ENCODE results near the gene MAT2A.

The MAT2A gene

DNA sequence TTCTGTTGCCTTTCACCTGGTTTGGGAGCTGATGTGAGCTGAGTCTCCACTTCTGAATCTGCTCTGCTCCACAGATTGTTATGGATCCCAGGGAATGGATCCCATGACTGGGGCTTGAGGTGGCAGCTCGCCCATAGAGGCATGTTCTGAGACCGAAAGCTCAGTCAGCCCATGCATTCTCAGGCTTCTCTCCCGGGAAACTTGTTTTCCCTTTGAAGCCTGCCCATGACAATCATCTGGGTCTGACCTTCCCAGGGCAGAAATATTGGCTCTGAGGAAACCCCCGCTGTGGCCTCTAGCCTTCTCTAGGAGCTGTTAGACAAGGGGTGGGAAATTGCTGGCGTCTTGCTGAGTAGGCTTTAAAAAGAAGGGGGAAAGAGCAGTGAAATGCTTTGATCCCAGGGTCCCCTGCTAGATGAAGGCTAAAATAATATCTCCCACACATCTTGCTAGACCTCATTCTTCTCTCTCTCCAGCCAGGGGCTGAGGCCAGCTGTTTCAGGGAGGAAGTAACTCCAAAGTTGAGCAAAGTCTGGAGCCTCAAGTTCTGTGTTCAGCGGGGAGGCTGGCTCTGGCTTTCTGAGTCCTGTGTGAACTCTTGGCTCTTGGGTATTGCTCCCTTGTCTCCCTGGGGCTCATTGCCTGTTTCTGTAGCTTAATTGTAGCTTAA lies 40.4 kb downstream of the MAT2A start (continued):
- TF ChIP-seq, protein P1, sequence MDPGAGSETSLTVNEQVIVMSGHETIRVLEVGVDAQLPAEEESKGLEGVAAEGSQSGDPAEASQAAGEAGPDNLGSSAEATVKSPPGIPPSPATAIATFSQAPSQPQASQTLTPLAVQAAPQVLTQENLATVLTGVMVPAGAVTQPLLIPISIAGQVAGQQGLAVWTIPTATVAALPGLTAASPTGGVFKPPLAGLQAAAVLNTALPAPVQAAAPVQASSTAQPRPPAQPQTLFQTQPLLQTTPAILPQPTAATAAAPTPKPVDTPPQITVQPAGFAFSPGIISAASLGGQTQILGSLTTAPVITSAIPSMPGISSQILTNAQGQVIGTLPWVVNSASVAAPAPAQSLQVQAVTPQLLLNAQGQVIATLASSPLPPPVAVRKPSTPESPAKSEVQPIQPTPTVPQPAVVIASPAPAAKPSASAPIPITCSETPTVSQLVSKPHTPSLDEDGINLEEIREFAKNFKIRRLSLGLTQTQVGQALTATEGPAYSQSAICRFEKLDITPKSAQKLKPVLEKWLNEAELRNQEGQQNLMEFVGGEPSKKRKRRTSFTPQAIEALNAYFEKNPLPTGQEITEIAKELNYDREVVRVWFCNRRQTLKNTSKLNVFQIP (CRISPR knock-in tag; IDR thresholded peaks at IDR 0.05; ENCODE audit: borderline replicate concordance, low read depth): no peak

DNA sequence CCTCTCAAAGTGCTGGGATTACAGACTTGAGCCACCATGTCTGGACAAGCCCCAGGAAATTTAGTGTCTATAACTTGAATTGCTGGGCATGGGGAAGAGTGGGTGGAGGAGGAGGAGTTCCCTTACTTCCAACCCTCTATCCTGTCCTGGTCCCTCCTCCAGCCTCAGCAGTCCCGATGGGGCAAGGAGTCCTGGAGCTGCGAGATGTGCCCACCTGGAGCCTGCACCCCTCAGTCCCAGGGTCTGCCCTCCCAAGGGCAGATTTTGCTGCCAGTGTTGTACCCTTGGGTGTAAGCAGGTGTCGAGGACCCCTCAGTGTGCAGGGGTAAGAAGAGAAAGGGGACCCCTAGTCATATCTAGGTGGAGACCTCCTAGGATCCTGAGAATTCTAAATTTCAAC lies 41.2 kb downstream of the MAT2A start:
- TF ChIP-seq CSDC2 (CRISPR knock-in tag; IDR thresholded peaks at IDR 0.05): no peak
- no peak for ATAC-seq

DNA sequence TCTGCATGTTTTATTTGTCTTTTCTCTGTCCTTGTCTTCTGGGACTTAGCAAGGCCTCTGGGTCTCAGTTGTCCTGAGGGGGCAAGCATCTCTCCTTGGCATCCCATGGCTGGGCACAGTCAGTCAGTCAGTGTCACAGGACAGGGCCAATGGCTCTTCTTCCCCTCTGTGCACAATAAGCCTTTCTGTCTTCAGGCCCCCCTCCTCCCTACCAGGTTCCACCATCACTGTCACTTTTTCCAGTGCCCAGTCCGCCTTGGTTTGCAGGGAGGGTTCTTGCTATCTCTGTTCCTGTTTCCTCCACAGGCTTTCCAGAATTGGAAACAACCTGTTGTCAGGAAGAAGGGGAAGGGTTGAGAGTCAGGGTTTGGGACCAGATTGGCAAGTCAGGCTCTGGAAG lies 43.5 kb downstream of the MAT2A start:
- ATAC-seq: no peak

DNA sequence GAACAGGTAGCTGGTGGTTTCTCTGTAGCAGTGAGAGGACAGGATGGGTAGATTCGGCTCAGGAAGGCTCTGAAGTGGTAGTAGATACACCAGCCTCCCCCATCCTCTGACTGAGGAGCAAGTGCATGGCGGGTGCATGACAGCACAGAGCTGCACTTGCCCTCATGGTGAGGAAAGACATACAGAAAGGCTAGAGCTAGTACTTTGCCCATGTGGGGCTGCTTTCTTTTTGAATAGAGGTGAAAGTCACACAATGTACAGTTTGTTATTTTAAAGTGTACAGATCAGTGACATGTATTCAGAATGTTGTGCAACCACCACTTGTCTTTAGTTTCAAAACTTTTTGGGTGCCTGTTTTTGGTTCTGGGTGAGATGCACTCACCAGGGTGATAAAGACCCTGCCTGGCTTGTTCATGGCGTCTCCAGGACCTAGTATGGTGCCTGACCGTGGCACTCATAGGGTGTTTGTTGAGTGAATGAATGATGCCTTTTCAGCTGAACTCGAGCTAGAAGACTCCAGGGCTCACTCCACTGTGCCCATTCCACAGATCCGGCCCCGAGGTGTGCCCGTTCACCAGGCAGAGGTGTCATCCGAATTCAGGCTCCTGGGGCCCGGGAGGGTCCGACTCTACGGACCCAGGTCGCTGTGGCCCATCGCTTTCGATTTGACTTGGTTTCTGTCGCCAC lies 44.8 kb downstream of the MAT2A start:
- ATAC-seq: no peak
- no peak for TF ChIP-seq PPARA (CRISPR knock-in tag; IDR thresholded peaks at IDR 0.05; ENCODE audit: borderline replicate concordance)
- TF ChIP-seq, protein P2, sequence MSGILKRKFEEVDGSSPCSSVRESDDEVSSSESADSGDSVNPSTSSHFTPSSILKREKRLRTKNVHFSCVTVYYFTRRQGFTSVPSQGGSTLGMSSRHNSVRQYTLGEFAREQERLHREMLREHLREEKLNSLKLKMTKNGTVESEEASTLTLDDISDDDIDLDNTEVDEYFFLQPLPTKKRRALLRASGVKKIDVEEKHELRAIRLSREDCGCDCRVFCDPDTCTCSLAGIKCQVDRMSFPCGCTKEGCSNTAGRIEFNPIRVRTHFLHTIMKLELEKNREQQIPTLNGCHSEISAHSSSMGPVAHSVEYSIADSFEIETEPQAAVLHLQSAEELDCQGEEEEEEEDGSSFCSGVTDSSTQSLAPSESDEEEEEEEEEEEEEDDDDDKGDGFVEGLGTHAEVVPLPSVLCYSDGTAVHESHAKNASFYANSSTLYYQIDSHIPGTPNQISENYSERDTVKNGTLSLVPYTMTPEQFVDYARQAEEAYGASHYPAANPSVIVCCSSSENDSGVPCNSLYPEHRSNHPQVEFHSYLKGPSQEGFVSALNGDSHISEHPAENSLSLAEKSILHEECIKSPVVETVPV (CRISPR knock-in tag; IDR thresholded peaks at IDR 0.05): no peak
- no peak for TF ChIP-seq ZC3H10 (CRISPR knock-in tag; IDR thresholded peaks at IDR 0.05)
- no peak for TF ChIP-seq CREB5 (CRISPR knock-in tag; IDR thresholded peaks at IDR 0.05; ENCODE audit: low read depth)
- no peak for TF ChIP-seq RARB (CRISPR knock-in tag; IDR thresholded peaks at IDR 0.05)
- TF ChIP-seq, protein P3, sequence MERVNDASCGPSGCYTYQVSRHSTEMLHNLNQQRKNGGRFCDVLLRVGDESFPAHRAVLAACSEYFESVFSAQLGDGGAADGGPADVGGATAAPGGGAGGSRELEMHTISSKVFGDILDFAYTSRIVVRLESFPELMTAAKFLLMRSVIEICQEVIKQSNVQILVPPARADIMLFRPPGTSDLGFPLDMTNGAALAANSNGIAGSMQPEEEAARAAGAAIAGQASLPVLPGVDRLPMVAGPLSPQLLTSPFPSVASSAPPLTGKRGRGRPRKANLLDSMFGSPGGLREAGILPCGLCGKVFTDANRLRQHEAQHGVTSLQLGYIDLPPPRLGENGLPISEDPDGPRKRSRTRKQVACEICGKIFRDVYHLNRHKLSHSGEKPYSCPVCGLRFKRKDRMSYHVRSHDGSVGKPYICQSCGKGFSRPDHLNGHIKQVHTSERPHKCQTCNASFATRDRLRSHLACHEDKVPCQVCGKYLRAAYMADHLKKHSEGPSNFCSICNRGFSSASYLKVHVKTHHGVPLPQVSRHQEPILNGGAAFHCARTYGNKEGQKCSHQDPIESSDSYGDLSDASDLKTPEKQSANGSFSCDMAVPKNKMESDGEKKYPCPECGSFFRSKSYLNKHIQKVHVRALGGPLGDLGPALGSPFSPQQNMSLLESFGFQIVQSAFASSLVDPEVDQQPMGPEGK (CRISPR knock-in tag; IDR thresholded peaks at IDR 0.05; ENCODE audit: borderline replicate concordance): no peak
- TF ChIP-seq, protein P1 (CRISPR knock-in tag; IDR thresholded peaks at IDR 0.05; ENCODE audit: borderline replicate concordance, low read depth): no peak
- TF ChIP-seq ARNTL (CRISPR knock-in tag; IDR thresholded peaks at IDR 0.05; ENCODE audit: borderline replicate concordance, low read depth): no peak
- no peak for TF ChIP-seq ZFP30 (CRISPR knock-in tag; IDR thresholded peaks at IDR 0.05)
- TF ChIP-seq ZFP3 (CRISPR knock-in tag; IDR thresholded peaks at IDR 0.05): no peak
- no peak for TF ChIP-seq TOX (CRISPR knock-in tag; IDR thresholded peaks at IDR 0.05; ENCODE audit: borderline replicate concordance)
- TF ChIP-seq TSHZ2 (CRISPR knock-in tag; IDR thresholded peaks at IDR 0.05): no peak
- no peak for TF ChIP-seq SNAI2 (CRISPR knock-in tag; IDR thresholded peaks at IDR 0.05)

More for the DNA sequence above, 43.5 kb downstream of the MAT2A start:
- TF ChIP-seq GLIS3 (CRISPR knock-in tag; IDR thresholded peaks at IDR 0.05): no peak
- TF ChIP-seq ISL1 (CRISPR knock-in tag; IDR thresholded peaks at IDR 0.05): no peak
- TF ChIP-seq RARB (CRISPR knock-in tag; IDR thresholded peaks at IDR 0.05): no peak
- TF ChIP-seq ZNF565 (CRISPR knock-in tag; conservative IDR thresholded peaks at IDR 0.05; ENCODE audit: low read depth): no peak
- TF ChIP-seq ARNTL (CRISPR knock-in tag; IDR thresholded peaks at IDR 0.05; ENCODE audit: borderline replicate concordance, low read depth): no peak
- no peak for TF ChIP-seq ZNF8 (CRISPR knock-in tag; IDR thresholded peaks at IDR 0.05)
- no peak for TF ChIP-seq ZC3H10 (CRISPR knock-in tag; IDR thresholded peaks at IDR 0.05)
- no peak for TF ChIP-seq TSHZ2 (CRISPR knock-in tag; IDR thresholded peaks at IDR 0.05)
- no peak for TF ChIP-seq ZNF70 (CRISPR knock-in tag; IDR thresholded peaks at IDR 0.05)
- no peak for TF ChIP-seq BACH2 (CRISPR knock-in tag; IDR thresholded peaks at IDR 0.05; ENCODE audit: borderline replicate concordance)

All from SK-N-SH treated with all-trans-retinoic acid at 6 μM for 48 hours (cell line).